SKM-1 (cell line): Measurements from ENCODE around the gene RNF32.
"Not testable (repeated sequence)": the region's sequence is repeated elsewhere in the genome, so short reads cannot be mapped to it uniquely, and the experiment has no call there.

Experiments
- DNase-seq: peaks from one replicate; lab custom pipeline; 2025; ENCODE audit not compliant: unreplicated experiment; lab: John Stamatoyannopoulos, UW

RNF32 gene

GRCh38 chr7:156640949-156641485 is 443 bp downstream of the RNF32 start:
- no peak for DNase-seq

- no peak for DNase-seq
These were observed 1.9 kb downstream of the RNF32 start for GRCh38 chr7:156642306-156643045.

- DNase-seq, result not testable (repeated sequence)
These were observed 6.8 kb downstream of the RNF32 start for GRCh38 chr7:156647330-156647729.

- no peak for DNase-seq
These were observed 9.5 kb downstream of the RNF32 start for GRCh38 chr7:156650042-156650441.

GRCh38 chr7:156651474-156651873 is 10.9 kb downstream of the RNF32 start:
- no peak for DNase-seq

GRCh38 chr7:156652886-156653568 is 12.5 kb downstream of the RNF32 start:
- DNase-seq, result no peak

GRCh38 chr7:156654511-156655234 is 14.1 kb downstream of the RNF32 start:
- no peak for DNase-seq

GRCh38 chr7:156655251-156655650 is 14.7 kb downstream of the RNF32 start:
- DNase-seq, result no peak

- DNase-seq, result no peak
These were observed 15.4 kb downstream of the RNF32 start for GRCh38 chr7:156655983-156656382.

GRCh38 chr7:156656598-156656997 is 16.0 kb downstream of the RNF32 start:
- DNase-seq, result no peak

GRCh38 chr7:156657681-156658080 is 17.1 kb downstream of the RNF32 start:
- DNase-seq, result no peak

GRCh38 chr7:156659203-156659602 is 18.6 kb downstream of the RNF32 start:
- no peak for DNase-seq

GRCh38 chr7:156659961-156660360 is 19.4 kb downstream of the RNF32 start:
- no peak for DNase-seq

- DNase-seq, result no peak
These were observed 21.1 kb downstream of the RNF32 start for GRCh38 chr7:156661637-156662036.

- no peak for DNase-seq
These were observed 21.7 kb downstream of the RNF32 start for GRCh38 chr7:156662277-156662676.

- no peak for DNase-seq
These were observed 24.5 kb downstream of the RNF32 start for GRCh38 chr7:156665101-156665500.

- no peak for DNase-seq
These were observed 26.0 kb downstream of the RNF32 start for GRCh38 chr7:156666368-156667109.

- no peak for DNase-seq
These were observed 26.5 kb downstream of the RNF32 start for GRCh38 chr7:156667110-156667426.

- no peak for DNase-seq
These were observed 27.7 kb downstream of the RNF32 start for GRCh38 chr7:156668130-156668741.

- DNase-seq, result no peak
These were observed 28.7 kb downstream of the RNF32 start for GRCh38 chr7:156669035-156669828.
